22Rv1 (cell line): Measurements from ENCODE around the gene PPFIA3.

Source experiments
- H3K27ac ChIP-seq: fragments of 450-650 bp; 2 replicates; pipeline ENCODE4 v1.5.1; 2017
- ZFX ChIP-seq: fragments of 450-650 bp; IDR thresholded peaks from 2 replicates; pipeline ENCODE4 v1.6.1; 2017; ENCODE audit warnings: antibody characterized with exemption, borderline replicate concordance
- TF ChIP-seq, protein P1 (sequence below): fragments of 450-650 bp; IDR thresholded peaks from 2 replicates; pipeline ENCODE4 v1.5.1; 2017; ENCODE audit warnings: mild to moderate bottlenecking

Gene PPFIA3

DNA sequence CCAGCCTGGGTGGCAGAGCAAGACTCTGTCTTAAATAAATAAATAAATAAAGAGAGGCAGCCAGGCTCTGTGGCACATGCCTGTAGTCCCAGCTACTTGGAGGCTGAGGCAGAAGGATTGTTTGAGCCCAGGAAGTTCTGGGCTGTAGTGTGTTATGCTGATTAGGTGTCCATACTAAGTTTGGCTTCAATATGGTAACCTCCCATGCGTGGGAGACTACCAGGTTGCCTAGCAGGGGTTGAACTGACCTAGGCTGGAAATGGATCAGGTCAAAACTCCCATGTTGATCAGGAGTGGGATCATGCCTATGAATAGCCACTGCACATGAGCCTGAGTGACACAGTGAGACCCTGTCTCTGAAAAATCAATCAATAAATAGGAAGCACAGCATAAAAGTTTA, 38.1 kb upstream of the PPFIA3 start:
- no peak overlapping the region for H3K27ac ChIP-seq

DNA sequence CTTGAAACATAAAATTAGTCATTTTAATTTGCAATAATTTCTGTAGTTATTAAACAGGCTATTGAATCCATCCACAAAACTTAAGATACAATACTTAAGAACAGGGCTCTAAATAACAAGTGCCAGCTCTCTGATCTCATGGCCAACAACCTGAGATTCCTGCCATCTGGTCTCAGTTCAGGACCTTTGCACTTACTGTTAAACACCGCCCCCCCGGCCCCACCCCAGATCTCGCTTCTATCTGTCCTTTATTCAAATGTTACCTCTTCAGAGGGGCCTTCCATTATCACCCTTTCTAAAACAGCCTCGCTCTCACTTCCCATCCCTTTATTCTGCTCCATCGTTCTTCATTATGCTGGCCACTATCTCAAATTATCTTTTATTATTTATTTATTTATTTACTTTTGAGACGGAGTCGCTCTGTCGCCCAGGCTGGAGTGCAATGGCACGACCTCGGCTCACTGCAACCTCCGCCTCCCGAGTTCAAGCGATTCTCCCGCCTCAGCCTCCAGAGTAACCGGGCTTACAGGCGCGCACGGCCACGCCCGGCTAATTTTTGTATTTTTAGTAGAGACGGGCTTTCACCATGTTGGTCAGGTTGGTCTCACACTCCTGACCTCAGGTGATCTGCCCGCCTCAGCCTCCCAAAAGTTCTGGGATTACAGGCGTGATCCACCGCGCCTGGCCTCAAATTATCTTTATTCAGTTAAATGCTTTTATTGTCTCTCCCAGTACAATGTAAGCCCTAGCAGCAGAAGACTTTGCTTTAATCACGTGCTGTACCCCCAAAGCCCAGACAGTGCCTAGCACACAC, 34.9 kb upstream of the PPFIA3 start:
- H3K27ac ChIP-seq: peak overlapping the region; percentile 84
- TF ChIP-seq ZFX: no peak
- TF ChIP-seq, protein P1, sequence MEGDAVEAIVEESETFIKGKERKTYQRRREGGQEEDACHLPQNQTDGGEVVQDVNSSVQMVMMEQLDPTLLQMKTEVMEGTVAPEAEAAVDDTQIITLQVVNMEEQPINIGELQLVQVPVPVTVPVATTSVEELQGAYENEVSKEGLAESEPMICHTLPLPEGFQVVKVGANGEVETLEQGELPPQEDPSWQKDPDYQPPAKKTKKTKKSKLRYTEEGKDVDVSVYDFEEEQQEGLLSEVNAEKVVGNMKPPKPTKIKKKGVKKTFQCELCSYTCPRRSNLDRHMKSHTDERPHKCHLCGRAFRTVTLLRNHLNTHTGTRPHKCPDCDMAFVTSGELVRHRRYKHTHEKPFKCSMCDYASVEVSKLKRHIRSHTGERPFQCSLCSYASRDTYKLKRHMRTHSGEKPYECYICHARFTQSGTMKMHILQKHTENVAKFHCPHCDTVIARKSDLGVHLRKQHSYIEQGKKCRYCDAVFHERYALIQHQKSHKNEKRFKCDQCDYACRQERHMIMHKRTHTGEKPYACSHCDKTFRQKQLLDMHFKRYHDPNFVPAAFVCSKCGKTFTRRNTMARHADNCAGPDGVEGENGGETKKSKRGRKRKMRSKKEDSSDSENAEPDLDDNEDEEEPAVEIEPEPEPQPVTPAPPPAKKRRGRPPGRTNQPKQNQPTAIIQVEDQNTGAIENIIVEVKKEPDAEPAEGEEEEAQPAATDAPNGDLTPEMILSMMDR: no peak

More for the DNA sequence above, 38.1 kb upstream of the PPFIA3 start:
- no peak for TF ChIP-seq ZFX
- TF ChIP-seq, protein P1: no peak

DNA sequence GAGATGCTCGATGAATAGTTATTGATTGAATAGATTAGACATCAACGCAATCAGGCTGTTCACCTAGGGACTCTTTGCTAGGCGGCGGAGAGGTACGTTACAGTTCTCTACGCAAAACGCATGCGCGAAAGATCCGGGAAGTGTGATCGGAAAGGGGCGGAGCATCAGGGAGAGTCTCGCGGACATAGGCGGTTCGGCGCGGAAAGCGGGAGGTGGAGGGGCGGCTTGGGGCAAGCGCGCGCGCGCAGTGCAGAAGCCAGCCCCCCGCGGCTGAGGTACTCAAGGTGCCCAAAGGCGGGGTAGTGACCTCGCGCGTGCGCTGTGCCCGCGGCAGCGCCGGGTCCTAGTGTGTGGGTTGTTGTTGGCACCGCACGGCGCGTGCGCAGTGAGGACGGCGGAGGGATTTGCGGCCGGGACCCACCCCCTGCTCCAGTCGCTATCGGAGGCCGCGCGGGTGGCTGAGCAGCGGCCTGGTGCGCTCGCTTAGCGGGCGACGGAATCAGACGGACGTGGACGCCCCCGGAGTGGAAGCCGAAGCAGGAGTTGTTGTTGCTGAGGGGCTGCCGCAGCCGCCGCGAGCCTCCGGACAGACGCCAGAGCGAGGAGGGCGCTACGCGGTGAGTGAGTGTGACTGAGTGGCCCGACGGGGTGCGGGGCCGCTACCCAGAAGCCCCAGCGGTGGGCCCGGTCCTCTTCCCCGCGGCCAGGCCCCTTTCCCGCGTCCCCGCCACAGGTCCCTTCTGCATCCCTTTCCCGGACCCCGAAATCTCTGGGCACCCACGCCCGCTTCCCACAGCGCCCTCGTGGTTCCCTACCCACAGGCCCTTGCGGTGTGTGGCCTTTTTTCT, 34.1 kb upstream of the PPFIA3 start, which contains the start of gene SNRNP70:
TSS of gene SNRNP70 (plus strand) at position 432 of the 848 bp plus-strand sequence. CDS start 964 bp downstream, outside the sequence.
- TF ChIP-seq, protein P1: no peak
- no peak for TF ChIP-seq ZFX
- peak within 1 kb of the TSS; percentile 84 for H3K27ac ChIP-seq

DNA sequence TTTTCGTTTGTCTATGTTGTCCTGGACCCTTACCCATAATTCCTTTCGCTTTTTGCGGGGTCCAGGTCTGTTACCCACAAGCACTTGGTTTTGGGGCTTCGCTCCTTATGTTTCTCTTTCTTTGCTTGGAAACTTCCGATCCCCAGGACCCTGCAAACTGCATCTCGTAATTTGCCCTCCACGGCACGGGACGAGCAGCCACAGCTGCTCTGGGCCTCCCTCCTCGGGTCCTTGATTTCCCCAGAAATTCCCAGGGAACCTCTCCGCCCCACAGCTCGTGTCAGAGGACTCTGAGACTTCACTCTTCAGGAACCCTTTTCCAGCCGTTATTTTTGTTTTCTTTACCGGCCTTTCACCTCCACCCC, 33.5 kb upstream of the PPFIA3 start:
- TF ChIP-seq, protein P1: no peak
- peak overlapping the region; percentile 84 for H3K27ac ChIP-seq

DNA sequence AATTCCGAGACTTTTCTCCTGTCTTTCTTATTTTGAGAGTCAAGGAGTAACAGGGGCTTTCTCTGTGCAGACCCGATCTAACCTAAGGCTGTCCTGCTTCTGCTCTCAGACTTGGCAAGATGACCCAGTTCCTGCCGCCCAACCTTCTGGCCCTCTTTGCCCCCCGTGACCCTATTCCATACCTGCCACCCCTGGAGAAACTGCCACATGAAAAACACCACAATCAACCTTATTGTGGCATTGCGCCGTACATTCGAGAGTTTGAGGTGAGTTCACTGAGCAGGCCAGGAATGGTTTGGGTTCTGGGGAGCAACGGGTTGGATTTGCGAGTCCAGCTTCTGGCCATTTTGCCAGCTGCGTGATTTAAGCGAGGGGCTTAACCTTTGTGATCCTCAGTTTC, 33.0 kb upstream of the PPFIA3 start:
- TF ChIP-seq, protein P1: no peak
- no peak for TF ChIP-seq ZFX
- peak overlapping the region; percentile 84 for H3K27ac ChIP-seq

DNA sequence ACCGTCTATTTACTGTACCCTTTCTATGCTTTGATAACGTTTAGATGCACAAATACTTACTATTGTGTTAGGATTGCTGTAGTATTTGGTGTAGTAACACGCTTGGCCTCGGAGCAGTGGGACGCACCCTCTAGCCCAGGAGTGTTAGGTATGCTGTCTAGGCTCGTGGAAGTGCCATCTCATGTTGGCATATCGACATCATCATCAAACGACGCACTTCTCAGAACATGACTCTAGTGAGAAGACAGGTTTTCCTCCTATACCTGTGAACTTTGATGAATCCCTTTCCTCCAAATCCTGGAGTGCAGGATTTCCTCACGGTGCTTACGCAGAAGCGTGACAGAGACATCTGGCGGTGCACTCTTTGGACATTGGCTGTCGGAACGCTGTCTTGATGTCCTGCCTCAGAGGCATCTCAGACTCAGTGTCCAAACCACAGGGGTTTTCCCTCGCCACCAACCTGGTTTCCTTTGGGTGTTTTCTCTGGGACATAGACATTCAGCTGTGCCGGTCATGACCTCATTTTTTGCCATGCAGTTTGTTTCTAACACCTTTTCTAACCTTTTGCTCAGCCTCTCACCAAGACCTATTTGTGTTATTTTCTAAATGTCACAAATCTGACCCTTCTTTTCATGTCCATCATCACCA, 27.8 kb upstream of the PPFIA3 start:
- no peak overlapping the region for H3K27ac ChIP-seq
- TF ChIP-seq ZFX: no peak
- TF ChIP-seq, protein P1: no peak
